Measurements from ENCODE around the gene SSBP3. TPM values are rescaled to one million over a fixed set of nuclear protein-coding genes. Genes with fewer than 3 reads are reported as not detected.

Gene SSBP3
- total and polyA plus RNA-seq, 9 of the 15 experiments (the other 6 are each of a cell fraction or from before 2014, with no cell fraction given), result 8.7 to 108 (median 33.8) TPM

DNA sequence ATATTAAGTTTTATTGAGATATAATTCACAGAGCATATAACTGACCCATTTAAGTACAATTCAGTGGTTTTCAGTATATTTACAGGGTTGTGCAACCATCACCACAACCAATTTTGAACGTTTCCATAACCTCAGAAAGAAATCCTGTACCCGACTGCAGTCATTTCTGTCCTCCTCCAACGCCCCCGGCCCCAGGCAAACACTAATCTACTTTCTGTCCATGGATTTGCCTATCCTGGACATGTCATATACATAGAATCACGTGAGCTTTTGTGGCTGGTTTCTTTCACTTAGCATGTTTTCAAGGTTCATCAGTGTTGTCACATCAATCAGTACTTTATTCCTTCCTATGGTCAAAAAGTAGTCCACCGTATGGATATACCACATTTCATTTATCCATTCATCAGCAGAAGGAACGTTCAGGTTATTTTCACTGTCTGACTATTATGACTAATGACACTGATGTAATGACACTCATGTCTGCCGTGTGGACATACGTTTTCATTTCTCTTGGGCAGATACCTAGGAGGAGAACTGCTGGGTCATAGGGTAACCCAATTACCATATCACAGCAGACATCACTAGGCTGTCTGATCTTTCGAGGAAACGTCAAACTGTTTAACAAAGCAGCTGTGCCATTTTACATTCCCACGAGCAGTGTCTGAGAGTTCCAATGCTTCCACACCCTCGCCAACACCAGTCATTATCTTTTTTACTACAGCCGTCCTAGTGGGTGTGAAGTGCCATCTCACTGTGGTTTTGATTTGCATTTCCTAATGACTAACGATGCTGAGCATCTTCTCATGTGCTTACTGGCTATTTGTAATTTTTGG is 175.5 kb downstream of the SSBP3 start (continued):
- TF ChIP-seq, protein P1, sequence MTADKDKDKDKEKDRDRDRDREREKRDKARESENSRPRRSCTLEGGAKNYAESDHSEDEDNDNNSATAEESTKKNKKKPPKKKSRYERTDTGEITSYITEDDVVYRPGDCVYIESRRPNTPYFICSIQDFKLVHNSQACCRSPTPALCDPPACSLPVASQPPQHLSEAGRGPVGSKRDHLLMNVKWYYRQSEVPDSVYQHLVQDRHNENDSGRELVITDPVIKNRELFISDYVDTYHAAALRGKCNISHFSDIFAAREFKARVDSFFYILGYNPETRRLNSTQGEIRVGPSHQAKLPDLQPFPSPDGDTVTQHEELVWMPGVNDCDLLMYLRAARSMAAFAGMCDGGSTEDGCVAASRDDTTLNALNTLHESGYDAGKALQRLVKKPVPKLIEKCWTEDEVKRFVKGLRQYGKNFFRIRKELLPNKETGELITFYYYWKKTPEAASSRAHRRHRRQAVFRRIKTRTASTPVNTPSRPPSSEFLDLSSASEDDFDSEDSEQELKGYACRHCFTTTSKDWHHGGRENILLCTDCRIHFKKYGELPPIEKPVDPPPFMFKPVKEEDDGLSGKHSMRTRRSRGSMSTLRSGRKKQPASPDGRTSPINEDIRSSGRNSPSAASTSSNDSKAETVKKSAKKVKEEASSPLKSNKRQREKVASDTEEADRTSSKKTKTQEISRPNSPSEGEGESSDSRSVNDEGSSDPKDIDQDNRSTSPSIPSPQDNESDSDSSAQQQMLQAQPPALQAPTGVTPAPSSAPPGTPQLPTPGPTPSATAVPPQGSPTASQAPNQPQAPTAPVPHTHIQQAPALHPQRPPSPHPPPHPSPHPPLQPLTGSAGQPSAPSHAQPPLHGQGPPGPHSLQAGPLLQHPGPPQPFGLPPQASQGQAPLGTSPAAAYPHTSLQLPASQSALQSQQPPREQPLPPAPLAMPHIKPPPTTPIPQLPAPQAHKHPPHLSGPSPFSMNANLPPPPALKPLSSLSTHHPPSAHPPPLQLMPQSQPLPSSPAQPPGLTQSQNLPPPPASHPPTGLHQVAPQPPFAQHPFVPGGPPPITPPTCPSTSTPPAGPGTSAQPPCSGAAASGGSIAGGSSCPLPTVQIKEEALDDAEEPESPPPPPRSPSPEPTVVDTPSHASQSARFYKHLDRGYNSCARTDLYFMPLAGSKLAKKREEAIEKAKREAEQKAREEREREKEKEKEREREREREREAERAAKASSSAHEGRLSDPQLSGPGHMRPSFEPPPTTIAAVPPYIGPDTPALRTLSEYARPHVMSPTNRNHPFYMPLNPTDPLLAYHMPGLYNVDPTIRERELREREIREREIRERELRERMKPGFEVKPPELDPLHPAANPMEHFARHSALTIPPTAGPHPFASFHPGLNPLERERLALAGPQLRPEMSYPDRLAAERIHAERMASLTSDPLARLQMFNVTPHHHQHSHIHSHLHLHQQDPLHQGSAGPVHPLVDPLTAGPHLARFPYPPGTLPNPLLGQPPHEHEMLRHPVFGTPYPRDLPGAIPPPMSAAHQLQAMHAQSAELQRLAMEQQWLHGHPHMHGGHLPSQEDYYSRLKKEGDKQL (CRISPR knock-in tag; IDR thresholded peaks at IDR 0.05; ENCODE audit: borderline replicate concordance), result no peak
- TF ChIP-seq, protein P2, sequence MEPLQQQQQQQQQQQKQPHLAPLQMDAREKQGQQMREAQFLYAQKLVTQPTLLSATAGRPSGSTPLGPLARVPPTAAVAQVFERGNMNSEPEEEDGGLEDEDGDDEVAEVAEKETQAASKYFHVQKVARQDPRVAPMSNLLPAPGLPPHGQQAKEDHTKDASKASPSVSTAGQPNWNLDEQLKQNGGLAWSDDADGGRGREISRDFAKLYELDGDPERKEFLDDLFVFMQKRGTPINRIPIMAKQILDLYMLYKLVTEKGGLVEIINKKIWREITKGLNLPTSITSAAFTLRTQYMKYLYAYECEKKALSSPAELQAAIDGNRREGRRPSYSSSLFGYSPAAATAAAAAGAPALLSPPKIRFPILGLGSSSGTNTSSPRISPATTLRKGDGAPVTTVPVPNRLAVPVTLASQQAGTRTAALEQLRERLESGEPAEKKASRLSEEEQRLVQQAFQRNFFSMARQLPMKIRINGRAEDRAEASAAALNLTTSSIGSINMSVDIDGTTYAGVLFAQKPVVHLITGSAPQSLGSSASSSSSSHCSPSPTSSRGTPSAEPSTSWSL (CRISPR knock-in tag; IDR thresholded peaks at IDR 0.05; ENCODE audit: borderline replicate concordance), result no peak
- TF ChIP-seq ZNF24 (IDR thresholded peaks at IDR 0.05) (no peak), ZNF551 (CRISPR knock-in tag; IDR thresholded peaks at IDR 0.05) (no peak), MAFK (IDR thresholded peaks at IDR 0.05; ENCODE audit: low read length) (peak; percentile 35; the same call in 1 of the 2 replicates), STAG1 (CRISPR knock-in tag; IDR thresholded peaks at IDR 0.05; ENCODE audit: borderline replicate concordance) (no peak), ELF1 (tag; IDR thresholded peaks at IDR 0.05) (no peak; the same call in 1 of the 2 replicates), MXI1 (IDR thresholded peaks at IDR 0.05; ENCODE audit: low read depth, low read length) (no peak), CHCHD3 (CRISPR knock-in tag; IDR thresholded peaks at IDR 0.05) (no peak), IRF2 (CRISPR knock-in tag; IDR thresholded peaks at IDR 0.05) (no peak), ZNF561 (CRISPR knock-in tag; conservative IDR thresholded peaks at IDR 0.05) (no peak), RBM22 (IDR thresholded peaks at IDR 0.05; ENCODE audit: low read depth, low read length, poor library complexity, severe bottlenecking) (no peak), EGR1 (conservative IDR thresholded peaks at IDR 0.05) (peak; percentile 47), GABPB1 (CRISPR knock-in tag; IDR thresholded peaks at IDR 0.05) (0 out of 2 replicates have a peak, but pooled peaks have one; percentile 50), ZNF696 (CRISPR knock-in tag; conservative IDR thresholded peaks at IDR 0.05) (no peak), JUND (IDR thresholded peaks at IDR 0.05; ENCODE audit: borderline replicate concordance, low read depth, low read length) (no peak), JUND (tag; IDR thresholded peaks at IDR 0.05; ENCODE audit: borderline replicate concordance, low read depth, low read length) (peak; percentile 52; the same call in 1 of the 3 replicates)
- TF ChIP-seq, protein P3, sequence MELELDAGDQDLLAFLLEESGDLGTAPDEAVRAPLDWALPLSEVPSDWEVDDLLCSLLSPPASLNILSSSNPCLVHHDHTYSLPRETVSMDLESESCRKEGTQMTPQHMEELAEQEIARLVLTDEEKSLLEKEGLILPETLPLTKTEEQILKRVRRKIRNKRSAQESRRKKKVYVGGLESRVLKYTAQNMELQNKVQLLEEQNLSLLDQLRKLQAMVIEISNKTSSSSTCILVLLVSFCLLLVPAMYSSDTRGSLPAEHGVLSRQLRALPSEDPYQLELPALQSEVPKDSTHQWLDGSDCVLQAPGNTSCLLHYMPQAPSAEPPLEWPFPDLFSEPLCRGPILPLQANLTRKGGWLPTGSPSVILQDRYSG (tag; conservative IDR thresholded peaks at IDR 0.05; ENCODE audit: low read depth), result no peak
- TF ChIP-seq, protein P4, sequence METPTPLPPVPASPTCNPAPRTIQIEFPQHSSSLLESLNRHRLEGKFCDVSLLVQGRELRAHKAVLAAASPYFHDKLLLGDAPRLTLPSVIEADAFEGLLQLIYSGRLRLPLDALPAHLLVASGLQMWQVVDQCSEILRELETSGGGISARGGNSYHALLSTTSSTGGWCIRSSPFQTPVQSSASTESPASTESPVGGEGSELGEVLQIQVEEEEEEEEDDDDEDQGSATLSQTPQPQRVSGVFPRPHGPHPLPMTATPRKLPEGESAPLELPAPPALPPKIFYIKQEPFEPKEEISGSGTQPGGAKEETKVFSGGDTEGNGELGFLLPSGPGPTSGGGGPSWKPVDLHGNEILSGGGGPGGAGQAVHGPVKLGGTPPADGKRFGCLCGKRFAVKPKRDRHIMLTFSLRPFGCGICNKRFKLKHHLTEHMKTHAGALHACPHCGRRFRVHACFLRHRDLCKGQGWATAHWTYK (CRISPR knock-in tag; IDR thresholded peaks at IDR 0.05), result no peak
